GM08714 (cell line): Measurements from ENCODE around the gene MALAT1.
A peak's percentile ranks its signal among the peaks of the same experiment; 100 is the strongest.
"Not testable (repeated sequence)": the region's sequence is repeated elsewhere in the genome, so short reads cannot be mapped to it uniquely, and the experiment has no call there.

Experiments
- H3K4me3 ChIP-seq: fragments of 200-500 bp; sonication (Bioruptor generic); 2 replicates; pipeline ENCODE4 v1.5.1; 2014; ENCODE audit warnings: mild to moderate bottlenecking, low read length, inconsistent platforms
- ZNF274 ChIP-seq: IDR thresholded peaks from 2 replicates; pipeline ENCODE4 v1.6.1; 2012; ENCODE audit warnings: mild to moderate bottlenecking, low read depth, low read length

Gene MALAT1

DNA sequence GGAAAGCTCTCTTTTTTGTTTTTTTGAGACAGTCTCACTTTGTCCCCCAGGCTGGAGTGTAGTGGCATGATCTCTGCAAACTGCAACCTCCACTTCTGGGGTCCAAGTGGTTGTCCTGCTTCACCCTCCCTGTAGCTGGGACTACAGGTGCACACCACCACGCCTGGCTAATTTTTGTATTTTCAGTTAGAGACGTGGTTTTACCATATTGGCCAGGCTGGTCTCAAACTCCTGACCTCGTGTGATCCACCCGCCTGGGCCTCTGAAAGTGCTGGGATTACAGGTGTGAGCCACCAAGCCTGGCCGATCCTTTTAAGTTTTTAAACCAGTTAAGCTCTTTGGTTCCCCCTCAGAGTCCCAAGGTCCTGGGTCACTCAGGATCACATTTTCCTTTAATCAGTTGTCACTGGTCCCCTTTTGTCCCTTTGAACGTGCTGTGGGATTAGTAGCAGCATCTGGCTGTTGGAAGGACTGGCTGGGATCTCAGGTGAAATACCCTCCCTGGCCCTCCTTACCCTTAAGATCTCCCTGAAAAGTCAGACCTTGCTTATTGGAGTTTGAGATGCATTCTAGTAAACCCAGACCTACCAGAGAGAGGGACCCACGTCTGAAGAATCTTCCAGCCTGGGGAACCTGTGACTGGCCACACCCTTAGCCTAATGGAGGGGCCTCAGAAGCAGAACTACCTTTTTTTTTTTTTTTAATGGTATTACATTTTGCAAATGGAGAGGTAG, 8.1 kb downstream of the MALAT1 start:
- no peak overlapping the region for H3K4me3 ChIP-seq
- TF ChIP-seq ZNF274, result no peak

DNA sequence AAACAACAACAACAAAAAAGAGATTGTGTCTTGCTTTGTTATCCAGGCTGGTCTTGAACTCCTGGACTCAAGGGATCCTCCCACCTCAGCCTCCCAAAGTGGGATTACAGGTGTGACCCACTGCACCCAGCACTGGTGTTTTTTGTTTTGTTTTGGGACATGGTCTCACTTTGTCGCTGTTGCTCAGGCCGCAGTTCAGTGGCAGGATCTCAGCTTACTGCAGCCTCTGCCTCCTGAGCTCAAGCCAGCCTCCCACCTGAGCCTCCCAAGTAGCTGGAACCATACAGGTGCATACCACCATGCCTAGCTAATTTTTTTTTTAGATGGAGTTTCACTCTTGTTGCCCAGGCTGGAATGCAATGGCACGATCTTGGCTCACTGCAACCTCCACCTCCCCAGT, 13.5 kb downstream of the MALAT1 start:
- H3K4me3 ChIP-seq, result not testable (repeated sequence)

DNA sequence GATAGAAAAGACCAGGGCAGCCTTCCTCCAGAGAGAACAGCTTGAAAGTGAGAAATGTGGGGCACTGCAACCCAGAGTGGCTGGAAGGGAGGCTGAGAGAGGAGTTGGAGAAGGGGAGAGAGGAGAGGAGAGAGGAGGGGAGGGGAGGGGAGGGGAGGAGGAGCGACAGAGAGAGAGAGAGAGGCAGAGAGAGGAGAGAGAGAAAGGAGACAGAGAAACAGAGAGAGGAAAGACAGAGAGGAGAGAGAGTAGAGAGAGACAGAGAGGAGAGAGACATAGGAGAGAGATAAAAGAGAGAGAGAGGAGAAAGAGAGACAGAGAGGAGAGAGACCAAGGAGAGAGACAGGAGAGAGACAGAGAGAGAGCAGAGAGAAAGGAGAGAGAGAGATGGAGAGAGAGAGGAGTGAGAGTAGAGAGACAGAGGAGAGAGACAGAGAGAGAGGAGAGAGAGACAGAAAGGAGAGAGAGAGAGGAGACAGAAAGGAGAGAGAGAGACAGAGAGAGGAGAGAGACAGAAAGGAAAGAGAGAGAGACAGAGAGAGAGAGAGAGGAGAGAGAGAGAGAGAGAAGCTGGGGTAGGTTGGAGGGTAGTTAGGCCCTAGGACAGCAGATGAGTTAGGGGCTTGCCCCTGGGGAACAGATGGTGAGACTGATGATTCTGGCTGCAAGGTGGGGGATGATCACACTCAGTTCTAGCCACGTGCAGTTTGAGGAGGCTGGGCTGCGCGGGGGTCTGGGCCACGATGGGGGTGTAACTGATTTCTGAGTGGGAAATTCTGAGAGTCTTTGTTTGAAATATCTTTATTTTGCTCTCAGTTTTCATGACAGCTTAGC, 17.5 kb downstream of the MALAT1 start:
- TF ChIP-seq ZNF274, result no peak
- H3K4me3 ChIP-seq, result no peak overlapping the region

DNA sequence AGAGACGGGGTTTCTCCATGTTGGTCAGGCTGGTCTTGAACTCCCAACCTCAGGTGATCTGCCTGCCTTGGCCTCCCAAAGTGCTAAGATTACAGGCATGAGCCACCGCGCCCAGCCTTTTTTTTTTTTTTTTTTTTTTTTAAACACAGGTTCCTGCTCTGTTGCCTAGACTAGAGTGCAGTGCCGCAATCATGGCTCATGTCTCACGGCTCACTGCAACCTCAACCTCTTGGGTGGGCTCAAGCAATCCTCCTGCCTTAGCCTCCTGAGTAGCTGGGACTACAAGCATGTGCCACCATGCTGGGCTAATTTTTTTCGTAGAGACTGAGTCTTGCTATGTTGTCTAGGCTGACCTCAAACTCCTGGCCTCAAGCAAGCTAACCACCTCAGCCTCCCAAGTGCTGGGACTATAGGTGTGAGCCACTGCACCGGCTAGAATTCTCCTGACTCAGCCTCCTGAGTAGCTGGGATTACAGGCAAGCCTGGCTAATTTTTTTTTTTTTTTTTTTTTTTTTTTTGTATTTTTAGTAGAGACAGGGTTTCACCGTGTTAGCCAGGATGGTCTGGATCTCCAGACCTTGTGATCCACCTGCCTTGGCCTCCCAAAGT, 20.2 kb downstream of the MALAT1 start:
- not testable (repeated sequence) for H3K4me3 ChIP-seq

DNA sequence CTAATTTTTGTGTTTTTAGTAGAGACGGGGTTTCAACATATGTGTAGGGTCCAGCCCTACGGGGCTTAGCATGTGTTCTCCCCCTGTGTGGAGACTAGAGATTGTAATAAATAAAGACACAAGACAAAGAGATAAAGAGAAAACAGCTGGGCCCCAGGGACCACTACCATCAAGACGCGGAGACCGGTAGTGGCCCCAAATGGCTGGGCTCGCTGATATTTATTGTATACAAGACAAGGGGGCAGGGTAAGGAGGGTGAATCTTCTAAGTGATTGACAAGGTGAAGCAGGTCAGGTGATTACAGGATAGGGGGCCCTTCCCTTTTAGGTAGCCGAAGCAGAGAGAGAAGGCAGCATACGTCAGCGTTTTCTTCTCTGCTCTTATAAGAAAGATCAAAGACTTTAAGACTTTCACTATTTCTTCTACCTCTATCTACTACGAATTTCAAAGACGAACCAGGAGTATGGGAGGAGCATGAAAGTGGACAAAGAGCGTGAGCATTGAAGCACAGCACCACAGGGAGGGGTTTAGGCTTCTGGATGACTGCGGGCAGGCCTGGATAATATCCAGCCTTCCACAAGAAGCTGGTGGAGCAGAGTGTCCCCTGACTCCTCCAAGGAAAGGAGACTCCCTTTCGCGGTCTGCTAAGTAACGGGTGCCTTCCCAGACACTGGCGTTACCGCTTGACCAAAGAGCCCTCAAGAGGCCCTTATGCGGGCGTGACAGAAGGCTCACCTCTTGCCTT, 23.1 kb downstream of the MALAT1 start:
- H3K4me3 ChIP-seq, result not testable (repeated sequence)

DNA sequence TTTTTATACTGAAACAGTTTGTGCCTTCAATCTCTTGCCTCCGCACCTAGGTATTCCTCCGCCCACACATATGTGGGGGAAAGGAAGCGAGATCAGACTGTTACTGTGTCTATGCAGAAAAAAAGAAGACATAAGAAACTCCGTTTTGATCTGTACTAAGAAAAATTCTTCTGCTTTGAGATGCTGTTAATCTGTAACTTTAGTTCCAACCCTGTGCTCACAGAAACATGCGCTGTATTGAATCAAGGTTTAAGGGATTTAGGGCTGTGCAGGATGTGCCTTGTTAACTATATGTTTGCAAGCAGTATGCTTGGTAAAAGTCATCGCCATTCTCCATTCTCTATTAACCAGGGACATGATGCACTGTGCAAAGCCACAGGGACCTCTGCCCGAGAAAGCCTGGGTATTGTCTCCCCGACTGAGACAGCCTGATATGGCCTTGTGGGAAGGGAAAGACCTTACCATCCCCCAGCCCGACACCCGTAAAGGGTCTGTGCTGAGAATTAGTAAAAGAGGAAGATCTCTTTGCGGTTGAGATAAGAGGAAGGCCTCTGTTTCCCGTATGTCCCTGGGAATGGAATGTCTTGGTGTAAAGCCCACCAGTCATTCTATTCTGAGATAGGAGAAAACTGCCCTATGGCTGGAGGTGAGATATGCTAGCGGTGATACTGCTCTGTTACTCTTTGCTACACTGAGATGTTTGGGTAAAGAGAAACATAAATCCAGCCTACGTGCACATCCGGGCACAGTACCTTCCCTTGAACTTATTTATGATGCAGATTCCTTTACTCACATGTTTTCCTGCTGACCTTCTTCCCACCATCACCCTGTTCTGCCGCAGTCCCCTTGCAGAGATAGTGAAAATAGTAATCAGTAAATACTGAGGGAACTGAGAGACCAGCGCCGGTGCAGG, 24.1 kb downstream of the MALAT1 start:
- H3K4me3 ChIP-seq, result peak overlapping the region; percentile 46; the same call in 1 of the 2 replicates

DNA sequence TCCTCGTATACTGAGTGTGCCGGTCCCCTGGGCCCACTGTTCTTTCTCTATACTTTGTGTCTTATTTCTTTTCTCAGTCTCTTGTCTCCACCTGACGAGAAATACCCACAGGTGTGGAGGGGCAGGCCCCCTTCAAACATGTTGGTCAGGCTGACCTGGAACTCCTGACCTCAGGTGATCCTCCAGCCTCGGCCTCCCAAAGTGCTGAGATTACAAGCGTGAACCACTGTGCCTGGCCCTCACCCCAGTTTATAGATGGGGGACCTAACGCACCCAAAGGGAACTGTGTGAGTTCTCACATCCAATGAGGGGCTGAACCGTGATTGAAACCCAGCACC, 24.8 kb downstream of the MALAT1 start:
- not testable (repeated sequence) for H3K4me3 ChIP-seq

DNA sequence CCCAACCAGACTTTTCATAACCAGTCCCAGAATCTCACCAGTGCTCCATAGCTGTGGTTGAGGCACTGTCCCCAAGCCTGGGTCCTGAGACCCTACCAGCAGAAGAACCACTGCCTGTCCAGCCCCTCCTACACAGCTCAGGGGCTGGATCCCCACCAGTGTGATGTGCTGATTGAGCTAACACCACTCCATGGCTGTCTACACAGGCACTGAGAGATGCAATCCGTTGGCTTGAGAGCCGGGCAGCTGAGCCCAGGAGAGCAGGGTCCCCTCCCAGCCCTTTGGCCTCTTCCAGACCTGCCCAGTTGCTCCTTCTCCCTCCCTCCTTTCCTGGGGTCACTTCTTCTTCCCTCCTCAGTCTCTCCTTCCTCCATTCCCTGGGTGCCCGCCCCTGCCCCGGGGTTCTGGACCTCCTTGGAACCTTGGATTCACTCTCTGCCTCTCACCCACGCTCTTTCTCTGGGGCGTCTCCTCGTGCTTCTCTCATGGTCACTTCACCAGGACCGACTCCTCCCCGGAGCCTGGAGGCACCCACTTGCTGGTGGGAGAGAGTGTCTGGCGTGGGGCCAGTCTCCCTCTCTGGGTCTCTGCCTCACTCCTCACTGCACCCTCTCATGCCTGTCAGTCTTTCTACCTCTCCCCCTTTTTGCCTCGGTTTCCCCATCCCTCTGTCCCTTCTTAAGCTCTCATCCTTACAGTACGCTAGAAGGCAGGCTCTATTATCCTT, 25.3 kb downstream of the MALAT1 start:
- no peak overlapping the region; the same call in 1 of the 2 replicates for H3K4me3 ChIP-seq
- TF ChIP-seq ZNF274, result no peak

DNA sequence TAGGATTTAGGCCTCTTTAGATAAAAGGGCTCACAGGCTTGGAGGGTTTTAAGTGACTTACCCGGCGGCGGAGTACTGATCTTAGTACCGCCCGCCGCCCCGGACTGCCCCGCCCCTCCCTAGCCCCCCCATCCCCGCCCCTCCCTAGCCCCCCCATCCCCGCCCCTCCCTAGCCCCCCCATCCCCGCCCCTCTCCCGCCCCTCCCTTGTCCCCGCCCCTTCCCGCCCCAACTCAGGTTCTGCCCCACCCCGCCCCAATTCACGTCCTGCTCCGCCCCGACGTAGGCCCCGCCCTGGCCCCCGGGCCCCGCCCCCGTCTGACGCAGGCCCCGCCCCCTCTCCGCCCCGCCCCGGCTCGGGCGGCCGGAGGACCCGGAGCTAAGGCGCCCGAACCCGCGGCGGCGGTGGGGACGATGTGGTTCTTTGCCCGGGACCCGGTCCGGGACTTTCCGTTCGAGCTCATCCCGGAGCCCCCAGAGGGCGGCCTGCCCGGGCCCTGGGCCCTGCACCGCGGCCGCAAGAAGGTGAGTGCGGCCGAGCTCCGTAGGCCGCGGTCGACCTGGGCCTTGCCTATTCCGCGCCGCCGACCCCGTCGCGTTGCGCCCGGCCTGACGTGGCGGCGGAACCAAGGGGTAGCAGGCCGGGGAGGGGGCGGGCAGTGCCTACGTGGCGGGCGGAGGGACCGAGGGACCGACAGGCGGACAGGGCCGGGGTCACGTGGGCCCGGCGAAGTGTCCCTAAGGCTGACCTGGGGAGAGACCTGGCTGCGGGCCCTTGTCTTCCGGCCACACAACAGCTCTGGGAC, 26.1 kb downstream of the MALAT1 start, which contains the start of gene SCYL1:
TSS of gene SCYL1 (plus strand) at position 343 of the 805 bp plus-strand sequence. CDS start at position 414, 71 bp downstream.
- no peak for TF ChIP-seq ZNF274
- peak within 1 kb of the TSS; percentile 79 for H3K4me3 ChIP-seq

DNA sequence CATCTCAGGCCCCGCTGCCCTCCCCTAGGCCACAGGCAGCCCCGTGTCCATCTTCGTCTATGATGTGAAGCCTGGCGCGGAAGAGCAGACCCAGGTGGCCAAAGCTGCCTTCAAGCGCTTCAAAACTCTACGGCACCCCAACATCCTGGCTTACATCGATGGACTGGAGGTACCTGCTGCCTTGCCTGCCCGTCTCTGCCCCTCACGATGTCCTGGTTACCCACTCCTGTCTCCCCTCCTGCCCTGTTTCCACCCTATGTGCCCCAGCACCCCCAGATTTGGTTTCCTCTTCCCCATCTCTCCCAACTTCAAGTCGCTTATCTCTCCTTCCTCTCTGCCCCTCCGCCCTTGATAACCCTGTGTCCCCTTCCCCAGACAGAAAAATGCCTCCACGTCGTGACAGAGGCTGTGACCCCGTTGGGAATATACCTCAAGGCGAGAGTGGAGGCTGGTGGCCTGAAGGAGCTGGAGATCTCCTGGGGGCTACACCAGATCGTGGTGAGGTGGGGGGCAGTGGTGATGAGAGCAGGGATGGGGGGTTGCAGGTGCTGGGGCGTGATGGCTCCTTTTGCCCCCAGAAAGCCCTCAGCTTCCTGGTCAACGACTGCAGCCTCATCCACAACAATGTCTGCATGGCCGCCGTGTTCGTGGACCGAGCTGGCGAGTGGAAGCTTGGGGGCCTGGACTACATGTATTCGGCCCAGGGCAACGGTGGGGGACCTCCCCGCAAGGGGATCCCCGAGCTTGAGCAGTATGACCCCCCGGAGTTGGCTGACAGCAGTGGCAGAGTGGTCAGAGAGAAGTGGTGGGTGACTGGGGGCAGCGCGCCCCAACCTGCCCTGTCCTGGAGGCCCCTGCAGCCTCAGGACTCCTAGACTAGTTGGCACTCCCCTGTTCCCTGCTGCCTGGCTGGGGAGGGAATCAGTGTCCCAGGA, 27.0 kb downstream of the MALAT1 start:
- H3K4me3 ChIP-seq, result peak overlapping the region; percentile 79
- TF ChIP-seq ZNF274, result no peak

DNA sequence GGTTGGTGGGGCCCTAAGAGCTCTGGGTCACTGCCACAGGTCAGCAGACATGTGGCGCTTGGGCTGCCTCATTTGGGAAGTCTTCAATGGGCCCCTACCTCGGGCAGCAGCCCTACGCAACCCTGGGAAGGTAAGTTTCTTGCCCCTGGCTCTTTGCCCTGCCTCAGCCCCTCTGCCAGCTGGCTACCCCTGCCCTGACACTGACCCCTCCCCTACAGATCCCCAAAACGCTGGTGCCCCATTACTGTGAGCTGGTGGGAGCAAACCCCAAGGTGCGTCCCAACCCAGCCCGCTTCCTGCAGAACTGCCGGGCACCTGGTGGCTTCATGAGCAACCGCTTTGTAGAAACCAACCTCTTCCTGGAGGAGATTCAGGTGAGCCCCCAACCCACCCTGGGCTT, 27.9 kb downstream of the MALAT1 start:
- TF ChIP-seq ZNF274, result no peak
- no peak overlapping the region for H3K4me3 ChIP-seq
